Right lobe of liver (tissue), 6 donors: ENCODE results near the gene ESPL1. TPM values are rescaled to one million over a fixed set of nuclear protein-coding genes. Genes with fewer than 3 reads are reported as not detected.
"Not testable (repeated sequence)": the region's sequence is repeated elsewhere in the genome, so short reads cannot be mapped to it uniquely, and the experiment has no call there.

Experiments
- ATAC-seq, 4 donors: fragments of 200-7000 bp; cut with Tn5 transposase; one replicate each; pipeline ENCODE4 v1.9.1; 2020; ENCODE audit warnings: mild to moderate bottlenecking in 4 of 4, moderate library complexity in 4 of 4
- DNase-seq, 3 donors: peaks; one replicate each; pipeline ENCODE4 v3.0.0-alpha.2; 2020
- H3K27ac ChIP-seq, 3 donors: fragments of 200-600 bp; one replicate each; pipeline ENCODE4 v1.8.0; 2022
- H3K27me3 ChIP-seq, 2 donors: fragments of 200-600 bp; one replicate each; pipeline ENCODE4 v1.8.0; 2022
- H3K36me3 ChIP-seq, 4 donors: fragments of 200-600 bp; sonication (generic) in 1 of 4; one replicate each; pipeline versions ENCODE4 v1.5.1 to v1.8.0; 2017 to 2022; ENCODE audit warnings: control low read depth in 1 of 4
- H3K4me1 ChIP-seq, 4 donors: fragments of 200-600 bp; sonication (generic) in 1 of 4; one replicate each; pipeline versions ENCODE4 v1.5.1 to v1.8.0; 2017 to 2022; ENCODE audit warnings: control low read depth in 1 of 4
- H3K4me3 ChIP-seq, 3 donors: fragments of 200-600 bp; one replicate each; pipeline ENCODE4 v1.8.0; 2022
- H3K9me3 ChIP-seq, 4 donors: fragments of 200-600 bp; sonication (generic) in 1 of 4; one replicate each; pipeline versions ENCODE4 v1.5.1 to v1.8.0; 2017 to 2022; ENCODE audit warnings: control low read depth in 1 of 4
- POLR2A ChIP-seq: fragments of 450-650 bp; IDR thresholded peaks from one replicate; pipeline ENCODE4 v1.6.1; 2017; ENCODE audit warnings: antibody characterized with exemption, mild to moderate bottlenecking
- WGBS: methylation state at CpG from one replicate; pipeline ENCODE4 v1.1.6; 2018; ENCODE audit warnings: low coverage, low lambda C conversion rate; ENCODE audit not compliant: insufficient coverage; ENCODE audit errors: missing lambda C conversion rate; 5-methylcytosine and 5-hydroxymethylcytosine counted together
- intact Hi-C, 2 donors: fragments of 100-400 bp; cut with DNase I; formaldehyde crosslinking; loops; one replicate each; pipeline versions ENCODE4 v1.11.2 to v1.14.1; 2022
- total RNA-seq, 6 experiments: library from RNA; depleted of rRNA in 2 of 6; stranded (reverse); fragments of >200 nt in 2 of 6; fragmentation: NEBNext Ultra II Directional in 3 of 6; extraction: Animal tissue kit (Norgen Biotek cat#: 25700) in 3 of 6; gene quantifications; one replicate each; pipeline versions ENCODE4 v1.1.0 to v1.2.4, GENCODE V29; 2016 to 2023
- TF ChIP-seq, protein P1 (sequence below), 4 donors: fragments of 200-600 bp in 3 of 4; fragments of 450-650 bp in 1 of 4; IDR thresholded peaks; one replicate each; pipeline versions ENCODE4 v1.5.1 to v1.8.0; 2016 to 2022; ENCODE audit warnings: antibody characterized with exemption in 4 of 4, mild to moderate bottlenecking in 2 of 4
- donor health status: DM: no; HTN: yes; CAD: no.
- donor health status: DM: no; HTN: no; CAD: no.
- donor health status: DM: no; HTN: no; CAD: no.
- donor health status: DM: no; HTN: yes; CAD: no.
- donor health status: DM: no; HTN: yes; CAD: no.

Gene ESPL1
- total RNA-seq, 6 experiments from 2014 or later, result 0.04 to 15.0 (median 4.5) TPM

DNA sequence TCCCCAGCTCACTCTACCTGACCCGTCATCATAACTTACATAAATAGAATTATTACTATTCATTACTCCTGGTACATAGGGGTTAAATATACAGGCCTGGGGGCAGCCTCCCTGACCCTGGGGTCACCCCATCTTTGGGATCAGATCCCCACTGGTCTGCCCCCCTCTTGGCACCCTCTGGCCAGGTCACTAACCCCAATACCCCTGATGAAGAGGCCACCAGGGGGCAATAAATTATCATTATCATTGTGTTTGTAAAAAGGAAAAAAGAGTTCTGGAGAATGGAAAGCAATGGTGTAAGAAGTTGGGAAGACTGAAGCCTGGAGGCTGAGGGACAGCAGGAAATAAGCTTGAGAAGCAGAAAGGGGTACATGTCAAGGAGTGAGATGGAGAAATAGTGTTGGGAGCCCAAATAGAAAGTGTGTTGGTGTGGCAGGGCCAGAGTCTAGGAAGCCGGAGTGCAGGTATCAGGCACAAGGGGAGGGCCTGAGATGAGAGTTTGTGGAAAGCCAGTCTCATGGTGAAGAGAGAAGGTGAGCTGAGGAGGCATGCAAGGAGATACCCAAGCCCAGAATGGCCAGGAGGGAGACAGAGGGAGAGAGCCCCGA lies 59.4 kb downstream of the ESPL1 start:
- intact Hi-C loops, result loop anchor here in 1 of 2 donors (10.0 kb wide), 1 partner anchor 177 kb away; the partner anchor contains the start of genes NPFF and TARBP2
- ATAC-seq (no peak), DNase-seq (no peak)
- TF ChIP-seq, protein P1, sequence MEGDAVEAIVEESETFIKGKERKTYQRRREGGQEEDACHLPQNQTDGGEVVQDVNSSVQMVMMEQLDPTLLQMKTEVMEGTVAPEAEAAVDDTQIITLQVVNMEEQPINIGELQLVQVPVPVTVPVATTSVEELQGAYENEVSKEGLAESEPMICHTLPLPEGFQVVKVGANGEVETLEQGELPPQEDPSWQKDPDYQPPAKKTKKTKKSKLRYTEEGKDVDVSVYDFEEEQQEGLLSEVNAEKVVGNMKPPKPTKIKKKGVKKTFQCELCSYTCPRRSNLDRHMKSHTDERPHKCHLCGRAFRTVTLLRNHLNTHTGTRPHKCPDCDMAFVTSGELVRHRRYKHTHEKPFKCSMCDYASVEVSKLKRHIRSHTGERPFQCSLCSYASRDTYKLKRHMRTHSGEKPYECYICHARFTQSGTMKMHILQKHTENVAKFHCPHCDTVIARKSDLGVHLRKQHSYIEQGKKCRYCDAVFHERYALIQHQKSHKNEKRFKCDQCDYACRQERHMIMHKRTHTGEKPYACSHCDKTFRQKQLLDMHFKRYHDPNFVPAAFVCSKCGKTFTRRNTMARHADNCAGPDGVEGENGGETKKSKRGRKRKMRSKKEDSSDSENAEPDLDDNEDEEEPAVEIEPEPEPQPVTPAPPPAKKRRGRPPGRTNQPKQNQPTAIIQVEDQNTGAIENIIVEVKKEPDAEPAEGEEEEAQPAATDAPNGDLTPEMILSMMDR (IDR thresholded peaks at IDR 0.05), result peak in 3 of 4 donors; percentile 27 to 33 (median 30)
- no peak for TF ChIP-seq POLR2A
- Histone ChIP-seq H3K4me3 (no peak overlapping the region), H3K4me1 (peaks cover 0 to 18% (median 5%) of the 10 kb centered on the region in 4 donors), H3K27ac (no peak overlapping the region), H3K27me3 (no peaks in the 10 kb centered on the region), H3K9me3 (no peaks in the 10 kb centered on the region), H3K36me3 (no peaks in the 10 kb centered on the region)
- 74% methylated on average over 3 of the region's 3 CpGs for WGBS

GRCh38 chr12:53328043-53328435 lies 59.9 kb downstream of the ESPL1 start:
- DNase-seq, result no peak

DNA sequence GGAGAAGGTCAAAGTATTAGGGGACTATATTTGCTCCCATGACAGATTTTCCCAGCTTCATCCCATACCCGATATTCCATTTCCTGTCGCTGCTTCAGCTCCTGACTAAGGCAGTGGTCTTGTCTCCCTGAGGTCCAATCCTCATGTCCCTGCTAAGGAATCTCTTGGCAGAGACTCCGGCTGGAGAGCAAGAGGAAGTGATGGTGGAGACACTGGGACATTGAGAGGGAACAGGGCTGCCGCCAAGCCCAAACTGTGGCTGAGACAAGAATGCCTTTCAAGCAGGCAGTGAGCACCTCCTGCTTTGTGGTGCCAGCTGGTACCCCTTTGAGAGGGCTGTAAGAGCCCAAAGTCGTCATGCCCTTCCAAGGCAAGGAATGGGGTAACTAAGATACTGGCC lies 62.6 kb downstream of the ESPL1 start:
- Histone ChIP-seq H3K4me1 (peaks cover 0 to 4% (median 0%) of the 10 kb centered on the region in 4 donors), H3K9me3 (no peaks in the 10 kb centered on the region), H3K27me3 (no peaks in the 10 kb centered on the region), H3K4me3 (no peak overlapping the region), H3K36me3 (no peaks in the 10 kb centered on the region), H3K27ac (no peak overlapping the region)
- ATAC-seq (no peak), DNase-seq (no peak)
- TF ChIP-seq POLR2A, result no peak
- TF ChIP-seq, protein P1 (IDR thresholded peaks at IDR 0.05), result no peak
- intact Hi-C loops, result no loop called here
- WGBS, result 69% methylated on average over 4 of the region's 5 CpGs

More at GRCh38 chr12:53328043-53328435, 59.9 kb downstream of the ESPL1 start:
- ATAC-seq, result no peak
- intact Hi-C loops, result loop anchor here in 1 of 2 donors (10.0 kb wide), 1 partner anchor 177 kb away; the partner anchor contains the start of genes NPFF and TARBP2
- Histone ChIP-seq H3K4me1 (peaks cover 0 to 18% (median 5%) of the 10 kb centered on the region in 4 donors), H3K36me3 (no peaks in the 10 kb centered on the region), H3K27me3 (no peaks in the 10 kb centered on the region), H3K4me3 (no peak overlapping the region), H3K27ac (no peak overlapping the region), H3K9me3 (no peaks in the 10 kb centered on the region)
- no CpG with 5 or more reads among the region's 16 CpGs for WGBS
- TF ChIP-seq, protein P1 (IDR thresholded peaks at IDR 0.05), result no peak
- TF ChIP-seq POLR2A, result no peak

GRCh38 chr12:53332339-53332738 lies 64.2 kb downstream of the ESPL1 start:
- H3K4me1 ChIP-seq, H3K9me3 ChIP-seq, H3K27ac ChIP-seq, DNase-seq, ATAC-seq, H3K36me3 ChIP-seq, H3K4me3 ChIP-seq, H3K27me3 ChIP-seq, intact Hi-C loops: not testable (repeated sequence)

GRCh38 chr12:53332744-53333143 lies 64.6 kb downstream of the ESPL1 start:
- TF ChIP-seq, protein P1 (IDR thresholded peaks at IDR 0.05), result no peak
- TF ChIP-seq POLR2A, result no peak
- Histone ChIP-seq H3K9me3 (no peaks in the 10 kb centered on the region), H3K4me3 (no peak overlapping the region), H3K36me3 (no peaks in the 10 kb centered on the region), H3K27me3 (no peaks in the 10 kb centered on the region), H3K4me1 (no peaks in the 10 kb centered on the region), H3K27ac (no peak overlapping the region)
- WGBS, result 71% methylated on average over 3 of the region's 15 CpGs
- ATAC-seq (no peak), DNase-seq (no peak)
- intact Hi-C loops, result no loop called here
